Keratinocyte (primary cell): Measurements from ENCODE around the gene BDP1. TPM values are rescaled to one million over a fixed set of nuclear protein-coding genes. Genes with fewer than 3 reads are reported as not detected.
A peak's percentile ranks its signal among the peaks of the same experiment; 100 is the strongest.
"Not testable (repeated sequence)": the region's sequence is repeated elsewhere in the genome, so short reads cannot be mapped to it uniquely, and the experiment has no call there.

Experiments
- DNase-seq: peaks from one replicate; pipeline ENCODE4 v3.0.0-alpha.2; 2011; ENCODE audit warnings: low read depth, missing footprints, low spot score
- FAIRE-seq: peaks from 2 replicates; lab custom pipeline; 2011; peaks lifted over from hg19 to GRCh38; lab: Jason Lieb, UNC
- H2AFZ ChIP-seq: 2 replicates; pipeline ENCODE4 v1.6.0; 2012; ENCODE audit warnings: low read length, control low read depth, inconsistent platforms; ENCODE audit not compliant: control insufficient read depth
- H3K27ac ChIP-seq: 2 replicates; pipeline ENCODE4 v1.5.1; 2011; ENCODE audit warnings: low read length; ENCODE audit not compliant: control insufficient read depth, insufficient read depth
- H3K27me3 ChIP-seq: 3 replicates; pipeline ENCODE4 v1.6.0; 2011; ENCODE audit warnings: low read length; ENCODE audit not compliant: control insufficient read depth, insufficient read depth; ENCODE audit errors: extremely low read depth
- H3K36me3 ChIP-seq, 2 experiments: 2 replicates in 1 of 2; 3 replicates in 1 of 2; pipeline ENCODE4 v1.5.1; 2011; ENCODE audit warnings: low read length in 2 of 2, mild to moderate bottlenecking in 1 of 2; ENCODE audit not compliant: control insufficient read depth in 2 of 2, insufficient read depth in 2 of 2; ENCODE audit errors: extremely low read depth in 1 of 2
- H3K4me1 ChIP-seq: 3 replicates; pipeline ENCODE4 v1.5.1; 2011; ENCODE audit warnings: low read length; ENCODE audit not compliant: control insufficient read depth, insufficient read depth; ENCODE audit errors: extremely low read depth
- H3K4me2 ChIP-seq: 3 replicates; pipeline ENCODE4 v1.6.0; 2011; ENCODE audit warnings: low read depth, low read length; ENCODE audit not compliant: control insufficient read depth, insufficient read depth; ENCODE audit errors: extremely low read depth
- H3K4me3 ChIP-seq, 3 experiments: fragments of 200-600 bp in 1 of 3; sonication (generic) in 1 of 3; 2 replicates in 2 of 3; 3 replicates in 1 of 3; pipeline ENCODE4 v1.5.1; 2011 to 2016; ENCODE audit warnings: low read length in 3 of 3, mild to moderate bottlenecking in 3 of 3, control low read depth in 2 of 3, inconsistent platforms in 1 of 3, low read depth in 1 of 3, mixed read lengths in 1 of 3, mixed run types in 1 of 3, moderate library complexity in 1 of 3; ENCODE audit not compliant: control insufficient read depth in 2 of 3, insufficient read depth in 2 of 3; ENCODE audit errors: extremely low read depth in 1 of 3
- H3K79me2 ChIP-seq: 2 replicates; pipeline ENCODE4 v1.6.0; 2012; ENCODE audit warnings: low read length; ENCODE audit not compliant: control insufficient read depth, insufficient read depth
- H3K9ac ChIP-seq: 3 replicates; pipeline ENCODE4 v1.6.0; 2011; ENCODE audit warnings: low read length; ENCODE audit not compliant: control insufficient read depth, insufficient read depth; ENCODE audit errors: extremely low read depth
- H3K9me1 ChIP-seq: 3 replicates; pipeline ENCODE4 v1.6.0; 2011; ENCODE audit warnings: low read length; ENCODE audit not compliant: control insufficient read depth, insufficient read depth; ENCODE audit errors: extremely low read depth
- H3K9me3 ChIP-seq: 2 replicates; pipeline ENCODE4 v1.5.1; 2012; ENCODE audit warnings: low read depth, low read length; ENCODE audit not compliant: control insufficient read depth
- H4K20me1 ChIP-seq: 3 replicates; pipeline ENCODE4 v1.6.0; 2011; ENCODE audit warnings: low read length; ENCODE audit not compliant: control insufficient read depth, insufficient read depth; ENCODE audit errors: extremely low read depth
- EZH2 ChIP-seq: IDR thresholded peaks from one replicate; pipeline ENCODE4 v1.6.1; 2012; ENCODE audit warnings: inconsistent platforms, mild to moderate bottlenecking, low read length, moderate library complexity
- dilution Hi-C: fragments of 300-500 bp; cut with MboI; formaldehyde crosslinking; loops from one replicate; pipeline ENCODE4 v1.7.0; 2020; ENCODE audit warnings: low sequenced_read_pairs; ENCODE audit not compliant: extremely low pct_ligation_motif_present
- polyA plus RNA-seq, 5 experiments: library from polyadenylated mRNA; depleted of rRNA in 3 of 5; stranded (reverse) in 3 of 5; stranded (forward) in 1 of 5; unstranded in 1 of 5; fragments of >200 nt; gene quantifications; 1 replicate in 1 of 5; 2 replicates in 3 of 5; 3 replicates in 1 of 5; pipeline versions ENCODE4 v1.2.1 to v1.2.3, GENCODE V29; 2011 to 2012; ENCODE audit warnings: missing spikeins in 2 of 5, low read depth in 1 of 5, low replicate concordance in 1 of 5
- TF ChIP-seq, protein P1 (sequence below), 3 experiments: IDR thresholded peaks in 1 of 3; conservative IDR thresholded peaks in 1 of 3; optimal IDR thresholded peaks in 1 of 3; 2 replicates in 2 of 3; 3 replicates in 1 of 3; pipeline versions ENCODE3 to v1.5.1; 2011; ENCODE audit warnings: low read length in 3 of 3, mild to moderate bottlenecking in 3 of 3, moderate library complexity in 2 of 3, control low read depth in 1 of 3, inconsistent platforms in 1 of 3; ENCODE audit not compliant: insufficient read depth in 2 of 3; ENCODE audit errors: extremely low read depth in 1 of 3

BDP1 gene
- polyA plus RNA-seq, 1 donor (not counting 4 experiments of a cell fraction or from before 2014, with no cell fraction given): 16.2 TPM

DNA sequence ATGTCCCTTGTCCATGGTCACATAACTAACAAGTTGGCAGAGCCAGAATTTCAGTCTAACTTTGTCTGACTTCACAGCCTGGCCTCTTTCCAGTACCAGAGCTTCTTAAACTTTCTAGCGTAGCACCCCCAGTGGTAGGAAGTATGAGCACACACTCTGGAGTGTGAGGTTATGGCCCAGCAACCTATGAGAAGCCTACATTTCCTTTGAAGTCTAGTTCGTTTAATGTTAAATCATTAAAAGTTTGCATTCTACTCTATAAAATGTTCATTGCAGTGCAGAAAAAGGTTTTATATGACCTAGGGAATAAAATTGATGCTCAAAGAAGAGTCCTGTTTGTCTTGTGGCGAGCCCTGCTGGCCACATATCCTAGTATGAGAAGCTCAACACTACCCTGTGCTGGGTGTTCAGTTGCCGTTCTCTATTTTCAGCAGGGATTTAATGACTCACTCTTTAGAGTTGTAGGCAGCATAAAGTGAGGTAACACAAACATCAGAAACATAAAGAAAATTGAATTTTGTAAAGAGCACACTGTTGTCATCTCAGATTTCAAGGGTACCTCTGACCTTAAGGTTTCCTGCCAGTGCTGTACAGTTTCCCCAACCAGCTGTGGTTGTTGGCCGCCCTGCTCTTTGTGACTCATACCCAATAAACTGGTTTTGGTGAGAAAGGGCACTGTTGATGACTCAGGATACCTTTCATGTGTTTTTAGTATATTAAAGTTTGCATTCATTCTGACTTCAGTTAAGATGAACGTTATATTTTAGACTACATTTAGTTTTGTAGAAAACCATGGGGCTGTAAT is 146.0 kb downstream of the BDP1 start:
- Histone ChIP-seq H3K4me3 (no peak overlapping the region), H3K27me3 (no peaks in the 10 kb centered on the region), H3K79me2 (no peaks in the 10 kb centered on the region), H3K9ac (peak overlapping the region; percentile 1), H3K9me1 (no peaks in the 10 kb centered on the region), H3K4me1 (peaks cover 27% of the 10 kb centered on the region), H2AFZ (no peak overlapping the region), H3K4me2 (peak overlapping the region; percentile 60), H4K20me1 (peaks cover 4% of the 10 kb centered on the region), H3K36me3 (peaks cover 10 to 16% of the 10 kb centered on the region in 2 experiments), H3K27ac (peak overlapping the region; percentile 62), H3K9me3 (no peaks in the 10 kb centered on the region)
- FAIRE-seq: peak; percentile 85
- dilution Hi-C loops: no loop called here
- peak; percentile 69 for DNase-seq
- TF ChIP-seq, protein P1, sequence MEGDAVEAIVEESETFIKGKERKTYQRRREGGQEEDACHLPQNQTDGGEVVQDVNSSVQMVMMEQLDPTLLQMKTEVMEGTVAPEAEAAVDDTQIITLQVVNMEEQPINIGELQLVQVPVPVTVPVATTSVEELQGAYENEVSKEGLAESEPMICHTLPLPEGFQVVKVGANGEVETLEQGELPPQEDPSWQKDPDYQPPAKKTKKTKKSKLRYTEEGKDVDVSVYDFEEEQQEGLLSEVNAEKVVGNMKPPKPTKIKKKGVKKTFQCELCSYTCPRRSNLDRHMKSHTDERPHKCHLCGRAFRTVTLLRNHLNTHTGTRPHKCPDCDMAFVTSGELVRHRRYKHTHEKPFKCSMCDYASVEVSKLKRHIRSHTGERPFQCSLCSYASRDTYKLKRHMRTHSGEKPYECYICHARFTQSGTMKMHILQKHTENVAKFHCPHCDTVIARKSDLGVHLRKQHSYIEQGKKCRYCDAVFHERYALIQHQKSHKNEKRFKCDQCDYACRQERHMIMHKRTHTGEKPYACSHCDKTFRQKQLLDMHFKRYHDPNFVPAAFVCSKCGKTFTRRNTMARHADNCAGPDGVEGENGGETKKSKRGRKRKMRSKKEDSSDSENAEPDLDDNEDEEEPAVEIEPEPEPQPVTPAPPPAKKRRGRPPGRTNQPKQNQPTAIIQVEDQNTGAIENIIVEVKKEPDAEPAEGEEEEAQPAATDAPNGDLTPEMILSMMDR (optimal IDR thresholded peaks at IDR 0.05 in 1 of 3, IDR thresholded peaks at IDR 0.05 in 1 of 3, conservative IDR thresholded peaks at IDR 0.05 in 1 of 3; ENCODE audit: extremely low read depth in 1 of 3, insufficient read depth in 2 of 3, low read length in 3 of 3): peak; percentile 58 to 77 (median 68)
- no peak for TF ChIP-seq EZH2

DNA sequence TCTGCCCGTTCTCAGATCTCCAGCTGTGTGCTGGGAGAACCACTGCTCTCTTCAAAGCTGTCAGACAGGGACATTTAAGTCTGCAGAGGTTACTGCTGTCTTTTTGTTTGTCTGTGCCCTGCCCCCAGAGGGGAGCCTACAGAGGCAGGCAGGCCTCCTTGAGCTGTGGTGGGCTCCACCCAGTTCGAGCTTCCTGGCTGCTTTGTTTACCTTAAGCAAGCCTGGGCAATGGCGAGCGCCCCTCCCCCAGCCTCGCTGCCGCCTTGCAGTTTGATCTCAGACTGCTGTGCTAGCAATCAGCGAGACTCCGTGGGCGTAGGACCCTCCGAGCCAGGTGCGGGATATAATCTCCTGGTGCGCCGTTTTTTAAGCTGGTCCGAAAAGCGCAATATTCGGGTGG is 154.5 kb downstream of the BDP1 start:
- H3K9me3 ChIP-seq, dilution Hi-C loops, H3K79me2 ChIP-seq, H4K20me1 ChIP-seq, DNase-seq, H3K4me1 ChIP-seq, H2AFZ ChIP-seq, H3K4me2 ChIP-seq, H3K27ac ChIP-seq, H3K4me3 ChIP-seq, H3K9me1 ChIP-seq, FAIRE-seq, H3K9ac ChIP-seq, H3K36me3 ChIP-seq, H3K27me3 ChIP-seq: not testable (repeated sequence)
